ENCODE data around the gene ASIC4. TPM values are rescaled to one million over a fixed set of nuclear protein-coding genes. Genes with fewer than 3 reads are reported as not detected.

Gene ASIC4
- total and polyA plus RNA-seq, 2 of the 8 experiments (the other 6 are each of a cell fraction or from before 2014, with no cell fraction given), result 0.12 to 0.22 TPM

DNA sequence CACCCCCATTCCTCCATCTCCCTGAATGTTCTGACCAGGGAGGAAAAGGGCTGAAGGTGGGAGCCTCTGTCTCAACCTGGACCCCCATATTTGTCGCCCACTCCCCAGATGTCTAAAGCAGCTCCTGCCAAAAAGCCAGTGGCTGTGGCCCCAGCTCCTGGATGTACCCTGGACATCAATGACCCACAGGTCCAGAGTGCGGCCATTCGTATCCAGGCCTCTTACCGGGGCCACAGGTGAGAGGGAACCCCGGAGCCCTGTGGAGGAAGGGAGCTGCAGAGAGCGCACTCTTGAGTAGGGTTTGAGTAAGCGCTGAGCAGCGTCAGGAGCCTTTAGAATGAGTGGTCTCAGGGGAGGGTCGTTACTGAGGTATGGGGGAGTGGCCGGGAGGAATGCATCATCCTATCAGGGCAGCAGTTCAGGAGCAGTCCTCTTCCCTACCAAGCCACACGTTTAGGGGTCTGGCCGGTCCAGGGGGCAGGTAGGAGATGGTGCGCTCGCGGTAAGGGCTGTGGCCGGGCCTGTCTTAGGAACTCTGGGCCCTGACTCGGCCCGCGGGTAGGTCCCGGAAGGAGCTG lies 17.9 kb upstream of the ASIC4 start:
- H4K91ac ChIP-seq (replicated peaks; ENCODE audit: insufficient read length, low read length), result no peak overlapping the region
- peak overlapping the region; percentile 6; the same call in 1 of the 2 replicates for H2BK20ac ChIP-seq (ENCODE audit: low read length)
- no peak overlapping the region for H3K27ac ChIP-seq (ENCODE audit: low read depth, low read length)
- no peak overlapping the region for H4K8ac ChIP-seq (ENCODE audit: extremely low read depth, insufficient read depth, low read length)
- CTCF ChIA-PET (ENCODE audit: partially characterized antibody), result interaction anchor here (0.8 to 113.1 kb wide), 18 partner anchors 7 to 501 kb away, joined by 3 to 7248 read pairs (median 4); partner anchors contain the start of genes ASIC4, CHPF, DES and DNPEP
- peak overlapping the region; percentile 1; the same call in 1 of the 2 replicates for H2AFZ ChIP-seq (ENCODE audit: low read length)
- H3K9me3 ChIP-seq (ENCODE audit: insufficient read depth in 2 of 2, low read depth in 1 of 2, low read length in 1 of 2), result no peaks in the 10 kb centered on the region
- H2AK5ac ChIP-seq (ENCODE audit: low read depth, low read length), result no peak overlapping the region
- H3K4me1 ChIP-seq (replicated peaks in 1 of 4; ENCODE audit: control insufficient read depth in 3 of 4, insufficient read depth in 4 of 4, low read length in 3 of 4), result peaks cover 9 to 41% (median 23%) of the 10 kb centered on the region in 4 experiments
- POLR2A ChIA-PET (ENCODE audit: partially characterized antibody), result interaction anchor here (0.8 to 19.9 kb wide), 13 partner anchors 12 to 60 kb away, joined by 3 to 216 read pairs (median 5); partner anchors contain the start of genes ASIC4, CHPF and TMEM198
- H3K9ac ChIP-seq (replicated peaks in 1 of 4; ENCODE audit: extremely low read depth in 1 of 4, low read depth in 3 of 4, low read length in 3 of 4), result no peak overlapping the region
- H3K56ac ChIP-seq (replicated peaks; ENCODE audit: insufficient read length, low read depth, low read length), result no peak overlapping the region
- no peak overlapping the region for H3K4ac ChIP-seq (replicated peaks; ENCODE audit: insufficient read length, low read depth, low read length)
- peaks cover 20 to 44% (median 33%) of the 10 kb centered on the region in 4 experiments for H3K27me3 ChIP-seq (replicated peaks in 1 of 4; ENCODE audit: control insufficient read depth in 3 of 4, extremely low read depth in 1 of 4, insufficient read depth in 3 of 4, low read length in 3 of 4)
- H3K79me2 ChIP-seq (ENCODE audit: control insufficient read depth in 1 of 2, insufficient read depth in 2 of 2, low read length in 2 of 2), result no peaks in the 10 kb centered on the region
- H3K14ac ChIP-seq (ENCODE audit: insufficient read length), result no peak overlapping the region
- H2BK120ac ChIP-seq (replicated peaks; ENCODE audit: low read depth, low read length), result no peak overlapping the region
- FAIRE-seq (no peak), DNase-seq (ENCODE audit: low read depth in 1 of 2, low spot score in 2 of 2) (no peak)
- H3K18ac ChIP-seq (ENCODE audit: extremely low read depth, low read length), result no peak overlapping the region
- peak overlapping the region; percentile 32 to 72 (median 64); a peak in 5 of 8 replicates for H3K4me3 ChIP-seq (ENCODE audit: extremely low read depth in 1 of 4, insufficient read depth in 2 of 4, low read depth in 3 of 4, low read length in 4 of 4)
- no peak overlapping the region for H3K23ac ChIP-seq (ENCODE audit: insufficient read length)
- H4K20me1 ChIP-seq (replicated peaks in 1 of 2; ENCODE audit: control insufficient read depth in 1 of 2, insufficient read depth in 2 of 2, low read length in 2 of 2), result no peaks in the 10 kb centered on the region
- H2BK15ac ChIP-seq (ENCODE audit: low read length), result no peak overlapping the region
- H3K4me2 ChIP-seq (ENCODE audit: insufficient read depth in 1 of 2, low read depth in 2 of 2, low read length in 2 of 2), result peak overlapping the region; percentile 97 to 99
- 29% methylated on average over 19 of the region's 20 CpGs; no CpG with 5 or more reads in 1 of the 2 experiments for WGBS, 2 experiments (ENCODE audit: extremely low coverage in 1 of 2, insufficient coverage in 1 of 2, insufficient read length in 1 of 2, insufficient replicate concordance in 2 of 2, low coverage in 1 of 2, low lambda C conversion rate in 2 of 2, missing lambda C conversion rate in 1 of 2)
- no peaks in the 10 kb centered on the region for H3K36me3 ChIP-seq (ENCODE audit: control insufficient read depth in 2 of 4, insufficient read depth in 4 of 4, low read length in 3 of 4)
- no peak overlapping the region for H2BK5ac ChIP-seq (ENCODE audit: low read depth, low read length)
- H3K23me2 ChIP-seq (ENCODE audit: low read depth, low read length), result peaks cover 24% of the 10 kb centered on the region
- H2BK12ac ChIP-seq (ENCODE audit: low read depth, low read length), result peak overlapping the region; percentile 99; the same call in 1 of the 2 replicates
- no peaks in the 10 kb centered on the region for H3K79me1 ChIP-seq (ENCODE audit: low read depth, low read length)
- no peak overlapping the region for H4K5ac ChIP-seq (ENCODE audit: insufficient read length, low read depth, low read length)
- TF ChIP-seq TBP (IDR thresholded peaks at IDR 0.05; ENCODE audit: low read depth, low read length) (no peak), TAF7 (optimal IDR thresholded peaks at IDR 0.05; ENCODE audit: borderline replicate concordance, low read depth, low read length) (no peak), ZNF274 (IDR thresholded peaks at IDR 0.05; ENCODE audit: borderline replicate concordance, extremely low read depth, low read length) (no peak), SP1 (IDR thresholded peaks at IDR 0.05; ENCODE audit: low read depth, low read length) (no peak), NANOG (IDR thresholded peaks at IDR 0.05; ENCODE audit: insufficient read depth, low read depth, low read length, poor library complexity, severe bottlenecking) (no peak)
